Lung (tissue), 12 donors: ENCODE results near the gene RETREG2. TPM values are rescaled to one million over a fixed set of nuclear protein-coding genes. Genes with fewer than 3 reads are reported as not detected.
A peak's percentile ranks its signal among the peaks of the same experiment; 100 is the strongest.

Source experiments
- ATAC-seq: fragments of 200-7000 bp; cut with Tn5 transposase; one replicate; pipeline ENCODE4 v1.9.1; 2020; ENCODE audit warnings: moderate number of reproducible peaks; ENCODE audit not compliant: insufficient read depth, low FRiP score
- DNase-seq, 3 donors: peaks; one replicate each; pipeline ENCODE4 v3.0.0-alpha.2; 2013 to 2017
- H3K27ac ChIP-seq, 2 donors: one replicate each; pipeline ENCODE4 v1.5.1; 2013; ENCODE audit warnings: mild to moderate bottlenecking in 2 of 2, moderate library complexity in 2 of 2, control low read depth in 1 of 2, inconsistent platforms in 1 of 2, low read depth in 1 of 2, low read length in 1 of 2
- H3K27me3 ChIP-seq, 3 donors: one replicate each; pipeline ENCODE4 v1.5.1; 2013; ENCODE audit warnings: low read length in 2 of 3; ENCODE audit not compliant: control insufficient read depth in 3 of 3, insufficient read depth in 3 of 3
- H3K36me3 ChIP-seq, 4 donors: one replicate each; pipeline ENCODE4 v1.5.1; 2013; ENCODE audit warnings: low read length in 4 of 4, mild to moderate bottlenecking in 1 of 4, moderate library complexity in 1 of 4; ENCODE audit not compliant: control insufficient read depth in 4 of 4, insufficient read depth in 4 of 4
- H3K4me1 ChIP-seq, 5 donors: one replicate each; pipeline ENCODE4 v1.5.1; 2013; ENCODE audit warnings: low read length in 5 of 5, mild to moderate bottlenecking in 2 of 5, moderate library complexity in 1 of 5; ENCODE audit not compliant: control insufficient read depth in 5 of 5, insufficient read depth in 5 of 5
- H3K4me3 ChIP-seq: one replicate; pipeline ENCODE4 v1.5.1; 2013; ENCODE audit warnings: mild to moderate bottlenecking, control low read depth, moderate library complexity
- H3K9ac ChIP-seq, 2 donors: one replicate each; pipeline ENCODE4 v1.5.1; 2013; ENCODE audit warnings: low read length in 2 of 2, control low read depth in 1 of 2; ENCODE audit not compliant: insufficient read depth in 1 of 2
- H3K9me3 ChIP-seq, 4 donors: one replicate each; pipeline ENCODE4 v1.5.1; 2013; ENCODE audit warnings: low read length in 3 of 4, mild to moderate bottlenecking in 1 of 4, moderate library complexity in 1 of 4; ENCODE audit not compliant: control insufficient read depth in 4 of 4, insufficient read depth in 3 of 4
- CTCF ChIP-seq: IDR thresholded peaks from 2 replicates; pipeline ENCODE4 v1.5.1; 2012; ENCODE audit warnings: mild to moderate bottlenecking; ENCODE audit errors: control extremely low read depth, extremely low read depth
- WGBS, 2 donors: extraction: QIAGEN DNeasy Blood & Tissue Kit; methylation state at CpG; one replicate each; pipeline ENCODE4 v1.1.7; 2013; 5-methylcytosine and 5-hydroxymethylcytosine counted together
- polyA plus RNA-seq, 2 donors: library from polyadenylated mRNA; stranded (reverse); fragments of 200-250 nt; gene quantifications; one replicate each; pipeline ENCODE4 v1.2.1, GENCODE V29; 2013
- total RNA-seq, 2 donors: library from RNA; depleted of rRNA in 1 of 2; stranded (reverse); fragments of >200 nt in 1 of 2; gene quantifications; one replicate each; pipeline ENCODE4 v1.2.1, GENCODE V29; 2014 to 2021
- donor health status: control.
- donor health status: control.
- donor health status: Bipolar disorder and iron deficiency.
- donor health status: healthy.
- donor health status: DM: yes; HTN: yes; CAD: no.

Gene RETREG2
- total and polyA plus RNA-seq, 4 donors = 42.1 to 80.6 (median 51.7) TPM

GRCh38 chr2:219160186-219161017 is 17.7 kb upstream of the RETREG2 start, which contains the start of gene NHEJ1:
NHEJ1 (minus strand) TSS chr2:219160815; CDS start chr2:219158362, 2,453 bp downstream.
- H3K27me3 ChIP-seq = no peaks in the 10 kb centered on the region
- whole genome bisulfite sequencing, 2 donors = 0% methylated on average over 63 to 70 of the region's 70 CpGs
- H3K9me3 ChIP-seq = no peaks in the 10 kb centered on the region
- H3K9ac ChIP-seq = peak within 1 kb of the TSS in 1 of 2 donors; percentile 78
- TF ChIP-seq CTCF = peak; percentile 92
- H3K4me1 ChIP-seq = peaks cover 0 to 5% (median 5%) of the 10 kb centered on the region in 5 donors
- H3K36me3 ChIP-seq = peaks cover 3 to 7% (median 7%) of the 10 kb centered on the region in 4 donors
- H3K4me3 ChIP-seq = peak within 1 kb of the TSS; percentile 76
- DNase-seq (peak; percentile 94 to 95 (median 94)), ATAC-seq (peak; percentile 97)
- H3K27ac ChIP-seq = peak within 1 kb of the TSS; percentile 97 to 99

- peaks cover 0 to 5% (median 5%) of the 10 kb centered on the region in 5 donors for H3K4me1 ChIP-seq
- H3K27me3 ChIP-seq = no peaks in the 10 kb centered on the region
- H3K9me3 ChIP-seq = no peaks in the 10 kb centered on the region
- 75 to 77% methylated on average over 4 of the region's 4 CpGs for WGBS, 2 donors
- H3K9ac ChIP-seq = no peak overlapping the region
- peak overlapping the region in 1 of 2 donors; percentile 97 for H3K27ac ChIP-seq
- peaks cover 3 to 7% (median 7%) of the 10 kb centered on the region in 4 donors for H3K36me3 ChIP-seq
- ATAC-seq = no peak
- H3K4me3 ChIP-seq = no peak overlapping the region
- no peak for TF ChIP-seq CTCF
- DNase-seq = no peak
These were observed 17.0 kb upstream of the RETREG2 start for GRCh38 chr2:219161097-219161496.

- Histone ChIP-seq H3K27ac (no peak overlapping the region), H3K36me3 (peaks cover 0 to 2% (median 0%) of the 10 kb centered on the region in 4 donors), H3K9ac (no peak overlapping the region), H3K4me3 (no peak overlapping the region), H3K4me1 (peaks cover 0 to 5% (median 5%) of the 10 kb centered on the region in 5 donors), H3K9me3 (no peaks in the 10 kb centered on the region), H3K27me3 (no peaks in the 10 kb centered on the region)
- WGBS, 2 donors = 93 to 96% methylated on average over 6 of the region's 6 CpGs
- TF ChIP-seq CTCF = no peak
- DNase-seq = no peak
- ATAC-seq = no peak
These were observed 14.9 kb upstream of the RETREG2 start for GRCh38 chr2:219163156-219163555.
